SK-N-SH (cell line): ENCODE results near the gene COQ5.

ENCODE experiments used
- JUND ChIP-seq: IDR thresholded peaks from 2 replicates; pipeline ENCODE4 v1.4.0; 2012
- MXI1 ChIP-seq: IDR thresholded peaks from 2 replicates; pipeline ENCODE4 v1.6.1; 2012; ENCODE audit warnings: mild to moderate bottlenecking, low read depth, low read length, improper control_type of control experiment
- NFIC ChIP-seq: IDR thresholded peaks from 2 replicates; pipeline ENCODE4 v1.4.0; 2012; ENCODE audit warnings: borderline replicate concordance
- POLR2AphosphoS5 ChIP-seq: IDR thresholded peaks from 2 replicates; pipeline ENCODE4 v1.6.1; 2012; ENCODE audit warnings: low read depth, low read length
- RFX5 ChIP-seq: IDR thresholded peaks from 2 replicates; pipeline ENCODE4 v1.6.1; 2012; ENCODE audit warnings: mild to moderate bottlenecking, improper control_type of control experiment, low read length
- SIN3A ChIP-seq: IDR thresholded peaks from 2 replicates; pipeline ENCODE4 v1.6.1; 2012; ENCODE audit warnings: low read depth, mild to moderate bottlenecking, low read length, moderate library complexity, borderline replicate concordance
- TCF12 ChIP-seq: IDR thresholded peaks from 2 replicates; pipeline ENCODE4 v1.4.0; 2012
- TF ChIP-seq, protein P1 (sequence below): IDR thresholded peaks from 2 replicates; pipeline ENCODE4 v1.4.0; 2012; ENCODE audit warnings: low read depth
- TF ChIP-seq, protein P2 (sequence below): fragments of 200-600 bp; sonication (generic); IDR thresholded peaks from 2 replicates; pipeline ENCODE4 v1.6.1; 2017; ENCODE audit warnings: antibody characterized with exemption, mild to moderate bottlenecking, moderate library complexity
- TF ChIP-seq, protein P3 (sequence below): fragments of 150-350 bp; IDR thresholded peaks from 2 replicates; pipeline ENCODE4 v1.6.1; 2017; ENCODE audit warnings: antibody characterized with exemption, low read length, low read depth, borderline replicate concordance
- TF ChIP-seq, protein P4 (sequence below): IDR thresholded peaks from 2 replicates; pipeline ENCODE4 v1.4.0; 2012; ENCODE audit warnings: low read depth, borderline replicate concordance
- TF ChIP-seq, protein P5 (sequence below): IDR thresholded peaks from 2 replicates; pipeline ENCODE4; 2012
- TF ChIP-seq, protein P6 (sequence below): IDR thresholded peaks from 2 replicates; pipeline ENCODE4 v1.6.1; 2012; ENCODE audit warnings: mild to moderate bottlenecking, low read depth, low read length, moderate library complexity

DNA sequence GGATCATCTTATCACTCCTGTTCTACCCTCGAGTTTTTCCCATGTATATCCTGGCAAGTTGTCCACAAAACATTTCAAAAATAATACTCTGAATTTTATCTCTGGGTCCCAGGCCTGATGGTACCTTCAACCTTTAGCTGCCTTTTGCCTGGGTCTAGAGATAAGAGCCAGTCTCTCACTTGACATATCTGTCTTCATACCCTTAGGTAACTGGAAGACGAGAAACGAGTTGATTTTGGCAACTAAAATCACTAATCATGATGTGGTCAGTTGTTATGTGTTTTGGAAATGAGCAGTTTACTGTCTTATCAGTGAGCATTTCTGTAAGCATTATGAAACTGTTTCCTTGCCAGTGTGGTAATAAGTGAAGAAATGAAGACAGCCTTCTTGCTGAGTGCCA lies 11.5 kb upstream of the COQ5 start:
- TF ChIP-seq TCF12 (no peak), SIN3A (no peak), NFIC (no peak), MXI1 (no peak), RFX5 (no peak), POLR2AphosphoS5 (no peak), JUND (no peak)
- TF ChIP-seq, protein P1, sequence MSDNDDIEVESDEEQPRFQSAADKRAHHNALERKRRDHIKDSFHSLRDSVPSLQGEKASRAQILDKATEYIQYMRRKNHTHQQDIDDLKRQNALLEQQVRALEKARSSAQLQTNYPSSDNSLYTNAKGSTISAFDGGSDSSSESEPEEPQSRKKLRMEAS: no peak
- TF ChIP-seq, protein P2, sequence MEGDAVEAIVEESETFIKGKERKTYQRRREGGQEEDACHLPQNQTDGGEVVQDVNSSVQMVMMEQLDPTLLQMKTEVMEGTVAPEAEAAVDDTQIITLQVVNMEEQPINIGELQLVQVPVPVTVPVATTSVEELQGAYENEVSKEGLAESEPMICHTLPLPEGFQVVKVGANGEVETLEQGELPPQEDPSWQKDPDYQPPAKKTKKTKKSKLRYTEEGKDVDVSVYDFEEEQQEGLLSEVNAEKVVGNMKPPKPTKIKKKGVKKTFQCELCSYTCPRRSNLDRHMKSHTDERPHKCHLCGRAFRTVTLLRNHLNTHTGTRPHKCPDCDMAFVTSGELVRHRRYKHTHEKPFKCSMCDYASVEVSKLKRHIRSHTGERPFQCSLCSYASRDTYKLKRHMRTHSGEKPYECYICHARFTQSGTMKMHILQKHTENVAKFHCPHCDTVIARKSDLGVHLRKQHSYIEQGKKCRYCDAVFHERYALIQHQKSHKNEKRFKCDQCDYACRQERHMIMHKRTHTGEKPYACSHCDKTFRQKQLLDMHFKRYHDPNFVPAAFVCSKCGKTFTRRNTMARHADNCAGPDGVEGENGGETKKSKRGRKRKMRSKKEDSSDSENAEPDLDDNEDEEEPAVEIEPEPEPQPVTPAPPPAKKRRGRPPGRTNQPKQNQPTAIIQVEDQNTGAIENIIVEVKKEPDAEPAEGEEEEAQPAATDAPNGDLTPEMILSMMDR: no peak
- TF ChIP-seq, protein P3, sequence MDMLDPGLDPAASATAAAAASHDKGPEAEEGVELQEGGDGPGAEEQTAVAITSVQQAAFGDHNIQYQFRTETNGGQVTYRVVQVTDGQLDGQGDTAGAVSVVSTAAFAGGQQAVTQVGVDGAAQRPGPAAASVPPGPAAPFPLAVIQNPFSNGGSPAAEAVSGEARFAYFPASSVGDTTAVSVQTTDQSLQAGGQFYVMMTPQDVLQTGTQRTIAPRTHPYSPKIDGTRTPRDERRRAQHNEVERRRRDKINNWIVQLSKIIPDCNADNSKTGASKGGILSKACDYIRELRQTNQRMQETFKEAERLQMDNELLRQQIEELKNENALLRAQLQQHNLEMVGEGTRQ: no peak
- TF ChIP-seq, protein P4, sequence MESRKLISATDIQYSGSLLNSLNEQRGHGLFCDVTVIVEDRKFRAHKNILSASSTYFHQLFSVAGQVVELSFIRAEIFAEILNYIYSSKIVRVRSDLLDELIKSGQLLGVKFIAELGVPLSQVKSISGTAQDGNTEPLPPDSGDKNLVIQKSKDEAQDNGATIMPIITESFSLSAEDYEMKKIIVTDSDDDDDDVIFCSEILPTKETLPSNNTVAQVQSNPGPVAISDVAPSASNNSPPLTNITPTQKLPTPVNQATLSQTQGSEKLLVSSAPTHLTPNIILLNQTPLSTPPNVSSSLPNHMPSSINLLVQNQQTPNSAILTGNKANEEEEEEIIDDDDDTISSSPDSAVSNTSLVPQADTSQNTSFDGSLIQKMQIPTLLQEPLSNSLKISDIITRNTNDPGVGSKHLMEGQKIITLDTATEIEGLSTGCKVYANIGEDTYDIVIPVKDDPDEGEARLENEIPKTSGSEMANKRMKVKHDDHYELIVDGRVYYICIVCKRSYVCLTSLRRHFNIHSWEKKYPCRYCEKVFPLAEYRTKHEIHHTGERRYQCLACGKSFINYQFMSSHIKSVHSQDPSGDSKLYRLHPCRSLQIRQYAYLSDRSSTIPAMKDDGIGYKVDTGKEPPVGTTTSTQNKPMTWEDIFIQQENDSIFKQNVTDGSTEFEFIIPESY: no peak
- TF ChIP-seq, protein P5, sequence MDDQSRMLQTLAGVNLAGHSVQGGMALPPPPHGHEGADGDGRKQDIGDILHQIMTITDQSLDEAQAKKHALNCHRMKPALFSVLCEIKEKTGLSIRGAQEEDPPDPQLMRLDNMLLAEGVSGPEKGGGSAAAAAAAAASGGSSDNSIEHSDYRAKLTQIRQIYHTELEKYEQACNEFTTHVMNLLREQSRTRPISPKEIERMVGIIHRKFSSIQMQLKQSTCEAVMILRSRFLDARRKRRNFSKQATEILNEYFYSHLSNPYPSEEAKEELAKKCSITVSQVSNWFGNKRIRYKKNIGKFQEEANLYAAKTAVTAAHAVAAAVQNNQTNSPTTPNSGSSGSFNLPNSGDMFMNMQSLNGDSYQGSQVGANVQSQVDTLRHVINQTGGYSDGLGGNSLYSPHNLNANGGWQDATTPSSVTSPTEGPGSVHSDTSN: no peak
- TF ChIP-seq, protein P6, sequence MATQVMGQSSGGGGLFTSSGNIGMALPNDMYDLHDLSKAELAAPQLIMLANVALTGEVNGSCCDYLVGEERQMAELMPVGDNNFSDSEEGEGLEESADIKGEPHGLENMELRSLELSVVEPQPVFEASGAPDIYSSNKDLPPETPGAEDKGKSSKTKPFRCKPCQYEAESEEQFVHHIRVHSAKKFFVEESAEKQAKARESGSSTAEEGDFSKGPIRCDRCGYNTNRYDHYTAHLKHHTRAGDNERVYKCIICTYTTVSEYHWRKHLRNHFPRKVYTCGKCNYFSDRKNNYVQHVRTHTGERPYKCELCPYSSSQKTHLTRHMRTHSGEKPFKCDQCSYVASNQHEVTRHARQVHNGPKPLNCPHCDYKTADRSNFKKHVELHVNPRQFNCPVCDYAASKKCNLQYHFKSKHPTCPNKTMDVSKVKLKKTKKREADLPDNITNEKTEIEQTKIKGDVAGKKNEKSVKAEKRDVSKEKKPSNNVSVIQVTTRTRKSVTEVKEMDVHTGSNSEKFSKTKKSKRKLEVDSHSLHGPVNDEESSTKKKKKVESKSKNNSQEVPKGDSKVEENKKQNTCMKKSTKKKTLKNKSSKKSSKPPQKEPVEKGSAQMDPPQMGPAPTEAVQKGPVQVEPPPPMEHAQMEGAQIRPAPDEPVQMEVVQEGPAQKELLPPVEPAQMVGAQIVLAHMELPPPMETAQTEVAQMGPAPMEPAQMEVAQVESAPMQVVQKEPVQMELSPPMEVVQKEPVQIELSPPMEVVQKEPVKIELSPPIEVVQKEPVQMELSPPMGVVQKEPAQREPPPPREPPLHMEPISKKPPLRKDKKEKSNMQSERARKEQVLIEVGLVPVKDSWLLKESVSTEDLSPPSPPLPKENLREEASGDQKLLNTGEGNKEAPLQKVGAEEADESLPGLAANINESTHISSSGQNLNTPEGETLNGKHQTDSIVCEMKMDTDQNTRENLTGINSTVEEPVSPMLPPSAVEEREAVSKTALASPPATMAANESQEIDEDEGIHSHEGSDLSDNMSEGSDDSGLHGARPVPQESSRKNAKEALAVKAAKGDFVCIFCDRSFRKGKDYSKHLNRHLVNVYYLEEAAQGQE: no peak
